ENCODE results near the gene CNOT6L.

DNA sequence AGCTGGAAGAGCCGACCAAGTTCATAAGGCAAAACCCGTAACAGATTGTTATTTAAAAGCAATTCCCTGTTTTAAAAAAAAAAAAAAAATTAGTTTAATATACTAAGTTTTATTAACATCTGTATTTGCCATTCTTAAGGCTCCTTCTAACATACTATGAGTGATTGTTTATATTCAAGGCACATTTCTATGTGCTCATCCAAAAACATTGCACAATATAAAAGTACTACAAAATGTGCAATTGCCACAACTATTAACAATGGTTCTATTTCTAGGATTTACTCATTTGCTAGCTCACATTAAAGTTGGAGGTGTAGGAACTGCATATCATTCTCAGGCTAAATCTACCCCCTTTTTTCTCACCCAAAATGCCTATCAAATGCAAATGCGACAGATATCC, 46.1 kb downstream of the CNOT6L start:
- TF ChIP-seq JUND (IDR thresholded peaks at IDR 0.05) (no peak), CTCF (IDR thresholded peaks at IDR 0.05; ENCODE audit: low read depth, low read length, missing input control) (no peak), HNF4A (conservative IDR thresholded peaks at IDR 0.05) (no peak), ATF3 (IDR thresholded peaks at IDR 0.05) (no peak), EGR1 (IDR thresholded peaks at IDR 0.05; ENCODE audit: low read depth in 2 of 2) (no peak)
- TF ChIP-seq, protein P1, sequence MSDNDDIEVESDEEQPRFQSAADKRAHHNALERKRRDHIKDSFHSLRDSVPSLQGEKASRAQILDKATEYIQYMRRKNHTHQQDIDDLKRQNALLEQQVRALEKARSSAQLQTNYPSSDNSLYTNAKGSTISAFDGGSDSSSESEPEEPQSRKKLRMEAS (IDR thresholded peaks at IDR 0.05) = no peak

Measured in liver (tissue), 3 donors.